GM10847 (cell line): ENCODE results near the gene APOBR.

ENCODE experiments used
- POLR2A ChIP-seq: IDR thresholded peaks from 2 replicates; pipeline ENCODE4 v1.6.1; 2011; ENCODE audit not compliant: insufficient read length; ENCODE audit errors: extremely low read depth

APOBR gene

DNA sequence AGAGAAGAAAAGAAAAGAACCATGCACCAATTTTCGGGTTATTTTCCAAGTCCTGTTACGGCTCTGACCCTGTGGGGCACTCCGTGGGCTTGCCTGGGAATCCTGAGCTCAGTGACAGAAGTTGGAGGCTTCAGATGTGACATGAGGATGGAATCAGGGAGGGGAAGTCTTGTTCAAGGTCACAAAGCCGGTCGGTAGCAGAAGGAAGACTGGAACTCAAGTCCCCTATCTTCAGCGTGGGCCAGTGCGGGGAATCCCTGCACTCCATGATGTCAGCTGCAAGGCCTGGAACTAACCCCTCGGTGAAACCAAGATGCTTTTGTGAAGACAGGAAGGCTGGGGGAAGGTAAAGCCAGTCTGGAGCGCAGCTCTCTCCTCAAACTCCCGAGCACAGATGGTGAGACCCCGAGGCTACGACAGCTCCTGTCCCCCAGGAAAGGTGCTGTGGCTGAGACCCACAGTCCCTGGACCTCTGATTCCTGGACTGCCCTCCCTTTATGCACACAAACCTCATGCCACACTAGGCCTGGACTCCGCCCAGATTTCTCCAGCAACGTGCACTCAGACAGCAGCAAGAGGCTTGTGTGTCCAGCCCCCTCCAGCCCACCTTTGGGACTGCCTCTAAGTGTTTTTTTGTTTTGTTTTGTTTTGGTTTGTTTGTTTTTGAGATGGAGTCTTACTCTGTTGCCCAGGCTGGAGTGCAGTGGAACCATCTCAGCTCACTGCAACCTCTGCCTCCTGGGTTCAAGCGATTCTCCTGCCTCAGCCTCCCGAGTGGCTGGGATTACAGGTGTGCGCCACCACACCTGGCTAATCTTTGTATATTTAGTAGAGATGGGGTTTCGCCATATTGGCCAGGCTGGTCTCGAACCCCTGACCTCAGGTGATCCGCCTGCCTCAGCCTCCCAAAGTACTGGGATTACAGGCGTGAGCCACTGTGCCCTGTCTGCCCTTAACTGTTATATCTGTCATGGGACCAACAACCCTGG lies 17.7 kb downstream of the APOBR start:
- no peak for TF ChIP-seq POLR2A

DNA sequence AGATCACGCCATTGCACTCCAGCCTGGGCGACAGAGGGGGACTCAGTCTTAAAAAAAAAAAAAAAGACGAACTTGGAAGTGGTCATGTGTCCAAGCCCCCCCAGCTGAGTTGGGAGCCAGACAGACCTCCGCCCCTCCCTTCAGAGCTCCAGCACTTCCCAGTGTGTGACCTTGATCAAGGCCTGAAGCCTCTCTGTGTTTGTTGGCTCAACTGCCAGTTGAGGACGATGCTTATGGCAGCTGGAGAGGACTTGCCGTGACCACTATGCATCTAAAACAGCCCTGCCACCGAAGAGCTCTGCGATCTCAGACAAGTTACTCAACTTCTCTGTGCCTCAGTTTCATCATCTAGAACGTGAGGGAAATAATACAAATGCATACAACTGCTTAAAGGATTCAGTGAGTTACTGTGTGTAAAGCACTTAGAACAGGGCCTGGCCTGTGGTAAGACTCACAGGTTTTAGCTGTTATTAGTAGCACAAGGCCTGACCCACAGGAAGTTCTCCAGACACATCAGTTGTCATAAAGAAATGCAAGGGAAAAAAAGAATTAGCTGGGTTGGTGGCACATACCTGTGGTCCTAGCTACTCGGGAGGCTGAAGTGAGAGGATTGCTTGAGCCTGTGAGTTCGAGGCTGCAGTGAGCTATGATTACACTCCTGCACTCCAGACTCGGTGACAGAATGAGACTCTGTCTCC lies 19.2 kb downstream of the APOBR start:
- no peak for TF ChIP-seq POLR2A

DNA sequence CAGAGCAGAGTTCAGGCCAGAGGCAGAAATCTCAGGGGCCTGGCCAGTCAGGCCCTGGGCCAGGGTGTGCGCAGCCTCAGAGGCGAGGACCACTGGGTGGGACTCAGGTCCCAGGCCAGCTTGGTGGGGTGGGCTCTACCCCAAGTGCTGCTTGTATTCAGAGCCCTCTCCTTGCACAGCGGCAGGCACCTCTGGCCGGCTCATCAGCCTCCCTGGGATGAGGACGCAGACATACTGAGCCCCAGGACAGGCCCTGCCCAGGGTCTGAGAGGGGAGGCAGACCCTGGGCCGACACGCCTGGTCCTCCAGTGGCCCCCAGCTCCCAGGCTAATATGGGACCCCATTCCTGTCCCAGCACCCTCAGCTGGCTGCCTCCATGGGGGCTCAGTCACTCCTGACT lies 19.8 kb downstream of the APOBR start:
- TF ChIP-seq POLR2A, result no peak

DNA sequence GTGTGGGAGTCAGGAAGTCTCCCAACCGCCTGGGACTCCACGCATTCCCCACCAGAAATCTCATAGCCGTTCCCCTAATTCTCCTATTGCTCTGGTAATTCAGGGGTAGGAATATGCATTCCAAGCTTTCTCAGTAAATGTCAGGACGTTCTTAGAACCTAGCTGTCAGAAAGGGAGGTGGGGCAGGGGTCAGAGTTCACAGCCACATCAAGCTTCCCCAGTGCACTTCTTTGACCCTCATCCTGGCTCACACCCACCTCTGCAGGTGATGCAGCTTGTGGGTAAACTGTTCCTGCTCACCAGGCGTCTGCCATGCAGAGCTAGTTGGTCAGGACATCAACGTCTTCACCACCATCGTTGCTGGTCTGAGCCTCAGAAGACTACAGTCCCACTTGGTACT lies 26.2 kb downstream of the APOBR start:
- TF ChIP-seq POLR2A, result no peak

DNA sequence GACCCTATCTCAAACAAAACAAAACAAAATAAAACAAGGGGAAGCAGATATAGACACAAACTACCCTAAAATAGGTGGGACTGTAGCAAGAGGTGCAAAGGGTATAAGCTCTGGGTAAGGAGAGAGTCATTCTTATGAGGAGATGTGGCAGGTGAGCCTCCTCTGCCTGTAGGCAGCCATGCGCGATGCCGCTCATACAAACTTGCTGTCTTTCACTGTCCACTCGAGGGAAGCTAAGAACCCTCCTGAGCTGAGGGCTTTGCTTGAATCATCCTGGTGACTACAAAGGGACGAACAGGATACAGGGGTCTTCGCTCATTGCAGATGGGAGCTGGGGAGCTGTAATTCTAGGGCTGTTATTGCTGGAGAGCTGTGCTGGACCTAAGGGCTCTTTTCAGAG lies 27.0 kb downstream of the APOBR start:
- TF ChIP-seq POLR2A, result no peak

DNA sequence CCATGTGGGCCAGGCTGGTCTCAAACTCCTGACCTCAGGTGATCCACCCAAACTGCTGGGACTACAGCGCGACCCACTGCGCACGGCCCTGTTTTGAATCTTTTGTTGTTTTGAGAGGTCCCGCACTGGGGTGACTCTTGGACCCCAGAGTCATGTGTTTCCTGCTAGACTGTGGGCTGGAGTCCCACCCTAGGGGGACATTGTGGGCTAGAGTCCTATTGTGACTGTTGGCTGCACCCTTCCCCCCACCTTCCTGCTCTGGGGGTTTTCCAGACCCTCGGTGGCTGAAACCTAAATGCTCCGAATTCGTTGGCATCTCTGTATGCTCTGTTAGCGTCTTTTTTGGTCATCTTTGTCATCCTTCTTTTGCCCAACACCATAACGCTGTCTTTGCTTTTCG lies 28.3 kb downstream of the APOBR start:
- no peak for TF ChIP-seq POLR2A

DNA sequence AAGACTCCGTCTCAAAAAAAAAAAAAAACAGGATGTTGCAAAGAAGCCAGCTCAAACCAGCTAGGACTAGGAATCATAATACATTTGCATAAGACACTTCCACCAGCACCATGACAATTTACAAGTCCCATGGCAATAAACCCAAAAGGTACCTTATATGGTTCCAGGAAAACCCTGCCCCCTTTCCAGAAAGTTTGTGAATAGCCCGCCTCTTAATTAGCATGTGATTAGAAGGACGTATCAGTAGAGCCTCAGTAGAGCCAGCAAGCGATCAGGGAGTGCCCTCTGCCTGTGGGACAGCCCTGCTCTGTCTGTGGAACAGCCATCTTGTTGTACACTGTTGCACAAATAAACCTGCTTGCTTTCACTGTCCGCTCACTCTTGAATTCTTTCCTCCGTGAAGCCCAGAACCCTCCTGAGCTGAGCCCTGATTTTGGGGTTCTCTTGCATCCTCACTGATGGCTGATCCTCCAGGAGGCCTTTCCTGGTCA lies 30.3 kb downstream of the APOBR start:
- no peak for TF ChIP-seq POLR2A

DNA sequence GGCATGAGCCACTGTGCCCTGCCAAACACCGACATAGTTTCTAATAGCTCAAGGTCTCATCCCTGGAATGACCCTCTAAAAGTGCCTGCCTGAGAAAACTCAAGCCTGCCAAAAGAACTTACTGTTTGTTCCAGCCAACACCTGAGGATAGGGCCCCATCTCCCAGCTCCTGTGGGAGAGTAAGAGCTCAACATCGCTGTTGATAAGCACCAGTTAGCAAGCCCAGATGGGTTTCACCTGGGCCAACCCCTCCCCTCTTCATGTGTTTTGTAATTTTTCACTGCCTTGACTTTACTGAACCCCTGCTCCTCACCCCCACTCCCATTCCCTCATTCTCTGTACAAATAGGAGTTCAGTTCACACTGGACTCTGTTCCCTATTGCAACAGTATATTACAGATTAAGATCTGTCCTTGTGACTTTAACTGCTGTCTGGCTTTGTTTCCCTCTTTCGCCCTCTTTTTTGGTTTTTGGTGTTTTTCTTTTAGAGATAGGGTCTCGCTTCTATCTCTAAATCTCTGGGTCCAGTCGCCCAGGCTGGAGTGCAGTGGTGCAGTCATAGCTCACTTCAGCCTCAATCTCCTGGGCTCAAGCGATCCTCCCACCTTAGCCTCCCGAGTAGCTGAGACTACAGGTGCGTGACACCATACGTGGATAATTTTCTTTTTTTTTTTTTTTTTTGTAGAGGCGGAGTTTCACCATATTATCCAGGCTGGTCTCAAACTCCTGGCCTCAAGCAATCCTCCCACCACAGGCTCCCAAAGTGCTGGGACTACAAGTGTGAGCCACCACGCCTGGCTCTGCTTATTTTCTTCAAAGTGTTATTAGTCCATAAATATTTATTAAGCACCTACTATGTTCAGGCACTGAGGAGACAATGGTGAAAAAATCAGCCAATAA lies 32.0 kb downstream of the APOBR start:
- no peak for TF ChIP-seq POLR2A

DNA sequence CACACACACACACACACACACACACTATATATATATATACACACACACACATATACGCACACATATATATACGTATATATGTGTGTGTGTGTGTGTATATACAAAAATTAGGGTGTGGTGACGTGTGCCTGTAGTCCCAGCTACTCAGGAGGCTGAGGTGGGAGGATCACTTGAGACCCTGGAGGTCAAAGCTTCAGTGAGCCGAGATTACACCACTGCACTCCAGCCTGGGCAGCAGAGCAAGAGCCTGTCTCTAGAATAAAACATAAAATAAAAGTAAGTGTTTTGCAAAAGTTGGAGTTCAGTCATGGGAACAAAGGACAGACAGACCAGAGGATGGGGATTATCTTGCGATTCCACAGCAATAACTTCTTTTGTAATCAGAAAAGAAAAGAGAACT lies 33.5 kb downstream of the APOBR start:
- TF ChIP-seq POLR2A, result no peak

DNA sequence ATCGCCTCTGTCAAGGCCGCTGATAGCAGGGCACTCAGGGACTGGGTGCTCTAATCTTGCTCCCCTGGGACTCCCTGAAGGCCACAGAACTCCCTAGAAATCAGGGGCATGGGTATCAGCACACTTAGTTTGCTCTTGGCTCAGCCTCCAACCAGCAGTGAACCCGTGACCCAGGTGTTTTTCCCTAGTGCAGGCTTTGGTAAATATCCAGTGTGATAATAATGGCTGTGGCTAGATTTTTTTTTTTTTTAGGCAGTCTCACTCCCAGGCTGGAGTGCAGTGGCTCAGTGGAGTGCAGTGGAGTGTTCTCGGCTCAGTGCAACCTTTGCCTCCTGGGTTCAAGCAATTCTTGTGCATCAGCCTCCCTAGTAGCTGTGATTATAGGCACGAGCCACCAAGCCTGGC lies 34.0 kb downstream of the APOBR start:
- TF ChIP-seq POLR2A, result no peak

DNA sequence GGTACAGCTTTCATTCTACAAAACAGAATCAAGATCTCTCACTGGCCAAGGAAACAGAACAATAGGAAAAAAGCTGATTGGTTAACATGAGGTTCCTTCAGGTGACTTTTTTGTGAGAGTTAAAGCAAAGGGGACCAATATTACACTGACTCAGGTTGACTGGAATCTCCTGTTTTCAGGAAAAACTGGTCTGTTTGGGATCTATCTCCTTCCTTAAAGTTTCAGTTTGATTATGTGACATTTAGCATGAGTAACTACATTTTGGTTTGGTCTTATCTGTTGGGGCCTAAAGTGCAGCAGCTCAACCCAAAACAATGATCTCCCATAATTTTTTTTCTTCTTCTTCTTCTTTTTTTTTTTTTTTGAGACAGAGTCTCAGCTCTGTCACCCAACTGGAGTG lies 34.7 kb downstream of the APOBR start:
- no peak for TF ChIP-seq POLR2A

DNA sequence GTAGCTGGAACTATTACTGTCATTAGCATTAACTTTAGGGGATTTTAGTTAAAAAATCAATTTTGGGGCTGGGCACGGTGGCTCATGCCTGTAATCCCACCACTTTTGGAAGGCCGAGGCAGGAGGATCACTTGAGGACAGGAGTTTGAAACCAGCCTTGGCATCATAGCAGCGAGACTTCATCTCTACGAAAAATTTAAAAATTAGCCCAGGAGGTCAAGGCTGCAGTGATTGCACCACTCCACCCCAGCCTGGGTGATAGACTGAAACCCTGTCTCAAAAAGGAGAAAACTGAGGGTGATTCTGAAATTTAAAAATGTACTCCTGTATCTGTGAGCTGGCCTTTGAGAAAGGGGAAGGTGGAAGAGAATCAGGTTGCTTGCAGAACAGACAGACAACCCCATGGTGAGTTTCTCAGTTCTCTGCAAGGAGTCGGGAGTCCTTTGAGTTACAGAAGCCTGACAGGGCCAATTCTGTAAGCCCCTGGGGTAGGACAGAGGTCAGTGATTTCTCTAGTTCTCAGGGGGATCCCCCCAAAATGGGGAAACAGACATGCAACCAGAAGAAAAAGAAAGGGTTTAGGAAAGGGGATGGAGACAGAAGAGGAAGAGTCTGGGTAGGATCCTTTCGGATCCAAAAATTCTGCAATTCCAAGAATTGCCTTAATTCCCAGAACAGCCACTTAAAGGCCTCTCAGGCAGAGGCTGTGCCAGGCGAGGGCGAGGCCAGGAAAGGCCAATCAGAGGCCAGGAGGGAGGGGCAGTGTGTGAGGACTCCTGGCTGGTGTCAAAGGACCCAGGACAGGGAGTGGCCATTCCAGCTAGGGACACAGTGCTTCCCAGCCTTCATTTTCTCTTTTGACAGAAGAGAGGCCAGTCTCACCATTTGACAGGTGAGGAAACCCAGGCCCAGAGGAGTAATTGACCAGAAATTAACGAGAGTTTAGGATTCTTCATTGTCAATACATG lies 37.6 kb downstream of the APOBR start:
- TF ChIP-seq POLR2A, result no peak

DNA sequence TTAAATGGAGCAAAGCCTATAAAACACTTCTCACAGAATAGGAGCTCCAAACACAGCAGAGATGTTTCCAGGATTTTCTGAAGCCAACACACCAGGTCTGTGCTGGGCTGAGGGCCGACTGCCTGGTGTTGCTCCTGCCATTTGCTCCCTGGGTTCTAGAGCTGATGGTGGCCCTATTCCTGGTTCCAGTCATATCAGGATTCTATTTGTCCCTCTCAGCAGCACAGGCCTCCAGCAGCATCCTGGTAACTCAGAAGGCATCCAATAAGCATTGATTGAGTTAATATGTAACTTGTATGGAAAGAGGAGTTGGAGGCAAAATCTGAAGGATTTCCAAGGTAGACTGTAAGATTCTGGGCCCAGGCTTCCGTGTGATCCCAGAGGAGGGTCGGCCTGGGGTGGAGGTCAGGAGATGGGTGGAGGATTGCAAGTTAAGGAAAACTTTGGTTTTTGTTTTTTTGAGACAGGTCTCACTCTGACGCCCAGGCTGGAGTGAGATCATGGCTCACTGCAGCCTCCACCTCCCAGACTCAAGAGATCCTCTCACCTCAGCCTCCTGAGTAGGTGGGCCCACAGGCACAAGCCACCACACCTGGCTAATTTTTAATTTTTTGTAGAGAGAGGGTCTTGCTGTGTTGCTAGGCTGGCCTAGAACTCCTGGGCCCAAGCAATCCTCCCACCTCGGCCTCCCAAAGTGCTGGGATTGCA lies 38.7 kb downstream of the APOBR start:
- TF ChIP-seq POLR2A, result no peak
